Right atrium auricular region (tissue), 2 donors: ENCODE data around the gene POLD2. TPM values are rescaled to one million over a fixed set of nuclear protein-coding genes. Genes with fewer than 3 reads are reported as not detected.

Experiments used
- DNase-seq: peaks from one replicate; pipeline ENCODE4 v3.0.0-alpha.2; 2019; ENCODE audit warnings: low spot score
- H3K27ac ChIP-seq, 2 donors: fragments of 200-600 bp; sonication (generic); 1 replicate in 1 of 2; 2 replicates in 1 of 2; pipeline ENCODE4 v1.5.1; 2016 to 2019
- H3K27me3 ChIP-seq, 2 donors: fragments of 200-600 bp; sonication (generic); one replicate each; pipeline versions ENCODE4 v1.5.1 to v1.6.0; 2017 to 2019
- H3K36me3 ChIP-seq: fragments of 200-600 bp; sonication (generic); one replicate; pipeline ENCODE4 v1.5.1; 2016
- H3K4me1 ChIP-seq, 2 donors: fragments of 200-600 bp; sonication (generic); one replicate each; pipeline versions ENCODE4 v1.5.1 to v1.6.0; 2017 to 2019
- H3K4me3 ChIP-seq, 2 donors: fragments of 200-600 bp; sonication (generic); 1 replicate in 1 of 2; 2 replicates in 1 of 2; pipeline ENCODE4 v1.5.1; 2017 to 2019; ENCODE audit warnings: mild to moderate bottlenecking in 1 of 2, moderate library complexity in 1 of 2
- H3K9me3 ChIP-seq, 2 donors: fragments of 200-600 bp; sonication (generic); one replicate each; pipeline ENCODE4 v1.5.1; 2019
- CTCF ChIP-seq, 2 donors: fragments of 200-600 bp; sonication (generic); IDR thresholded peaks; one replicate each; pipeline ENCODE4 v1.5.1; 2019; ENCODE audit warnings: antibody characterized with exemption in 2 of 2
- total RNA-seq, 2 donors: library from RNA; depleted of rRNA; stranded (reverse); fragments of >200 nt; gene quantifications; one replicate each; pipeline ENCODE4 v1.1.0, GENCODE V29; 2016

The POLD2 gene
- total RNA-seq, 2 donors from 2014 or later: 71.4 to 76.5 TPM

- DNase-seq: no peak
- H3K27me3 ChIP-seq: no peaks in the 10 kb centered on the region
- no peak for TF ChIP-seq CTCF (IDR thresholded peaks at IDR 0.05)
- H3K27ac ChIP-seq: peak overlapping the region; percentile 92 to 93
- peaks cover 0 to 64% of the 10 kb centered on the region in 2 donors for H3K4me1 ChIP-seq
- H3K4me3 ChIP-seq: no peak overlapping the region
- no peaks in the 10 kb centered on the region for H3K9me3 ChIP-seq
- peaks cover 55% of the 10 kb centered on the region for H3K36me3 ChIP-seq
Measured at GRCh38 chr7:44080118-44080517, 43.2 kb downstream of the POLD2 start.

GRCh38 chr7:44079331-44080021 lies 43.9 kb downstream of the POLD2 start:
- peak overlapping the region; percentile 92 to 93 for H3K27ac ChIP-seq
- TF ChIP-seq CTCF (IDR thresholded peaks at IDR 0.05): no peak
- DNase-seq: no peak
- peaks cover 61% of the 10 kb centered on the region for H3K36me3 ChIP-seq
- no peaks in the 10 kb centered on the region for H3K9me3 ChIP-seq
- H3K4me1 ChIP-seq: peaks cover 0 to 70% of the 10 kb centered on the region in 2 donors
- H3K4me3 ChIP-seq: no peak overlapping the region
- no peaks in the 10 kb centered on the region for H3K27me3 ChIP-seq

GRCh38 chr7:44078521-44078920 lies 44.8 kb downstream of the POLD2 start:
- Histone ChIP-seq H3K27ac (peak overlapping the region; percentile 92 to 93), H3K4me3 (no peak overlapping the region), H3K4me1 (peaks cover 0 to 79% of the 10 kb centered on the region in 2 donors), H3K9me3 (no peaks in the 10 kb centered on the region), H3K27me3 (no peaks in the 10 kb centered on the region), H3K36me3 (peaks cover 61% of the 10 kb centered on the region)
- no peak for TF ChIP-seq CTCF (IDR thresholded peaks at IDR 0.05)
- DNase-seq: no peak

- TF ChIP-seq CTCF (IDR thresholded peaks at IDR 0.05): no peak
- peaks cover 68% of the 10 kb centered on the region for H3K36me3 ChIP-seq
Measured at GRCh38 chr7:44077681-44078091, 45.7 kb downstream of the POLD2 start.

GRCh38 chr7:44077061-44077460 lies 46.3 kb downstream of the POLD2 start:
- Histone ChIP-seq H3K27me3 (no peaks in the 10 kb centered on the region), H3K4me1 (peaks cover 0 to 94% of the 10 kb centered on the region in 2 donors), H3K27ac (peak overlapping the region; percentile 92 to 93), H3K9me3 (no peaks in the 10 kb centered on the region), H3K4me3 (no peak overlapping the region), H3K36me3 (peaks cover 70% of the 10 kb centered on the region)
- TF ChIP-seq CTCF (IDR thresholded peaks at IDR 0.05): no peak
- no peak for DNase-seq

More at GRCh38 chr7:44077681-44078091, 45.7 kb downstream of the POLD2 start:
- no peaks in the 10 kb centered on the region for H3K9me3 ChIP-seq
- H3K27ac ChIP-seq: peak overlapping the region; percentile 92 to 93
- no peak overlapping the region for H3K4me3 ChIP-seq
- no peaks in the 10 kb centered on the region for H3K27me3 ChIP-seq
- H3K4me1 ChIP-seq: peaks cover 0 to 87% of the 10 kb centered on the region in 2 donors
- DNase-seq: no peak
